A549 (cell line): ENCODE results near the gene MANSC4.

Source experiments
- BHLHE40 ChIP-seq: IDR thresholded peaks from 2 replicates; pipeline ENCODE4 v1.6.1; 2012; ENCODE audit warnings: low read depth, low read length, inconsistent platforms
- CEBPB ChIP-seq, 2 experiments: fragments of >200 bp in 1 of 2; sonication (Bioruptor Twin) in 1 of 2; formaldehyde crosslinking in 1 of 2; IDR thresholded peaks; 2 replicates each; pipeline ENCODE4 v1.6.1; 2012 to 2016
- CTCF ChIP-seq: fragments of >200 bp; sonication (Bioruptor Twin); formaldehyde crosslinking; IDR thresholded peaks from 3 replicates; pipeline ENCODE4 v1.5.1; 2016
- MYC ChIP-seq: IDR thresholded peaks from 2 replicates; pipeline ENCODE4 v1.6.1; 2012; ENCODE audit warnings: mild to moderate bottlenecking, inconsistent platforms, low read length, improper control_type of control experiment, borderline replicate concordance
- NPAS2 ChIP-seq: fragments of 250-450 bp; sonication (Bioruptor Pico); IDR thresholded peaks from 2 replicates; pipeline ENCODE4 v1.8.0; 2022; ENCODE audit warnings: mild to moderate bottlenecking, moderate library complexity, borderline replicate concordance
- RNF2 ChIP-seq: fragments of 200-600 bp; sonication (generic); IDR thresholded peaks from 2 replicates; pipeline ENCODE4 v1.6.1; 2016; ENCODE audit warnings: low read depth, mild to moderate bottlenecking, antibody characterized with exemption, moderate library complexity, borderline replicate concordance
- ZC3H11A ChIP-seq: fragments of 450-650 bp; IDR thresholded peaks from 2 replicates; pipeline ENCODE4 v1.6.1; 2014; ENCODE audit warnings: antibody characterized with exemption, mild to moderate bottlenecking
- ZFP36 ChIP-seq: fragments of 450-650 bp; IDR thresholded peaks from 2 replicates; pipeline ENCODE4 v1.6.1; 2014; ENCODE audit warnings: borderline replicate concordance; ENCODE audit not compliant: partially characterized antibody

- TF ChIP-seq CTCF, result no peak
- no peak for TF ChIP-seq BHLHE40
- no peak for TF ChIP-seq NPAS2
- TF ChIP-seq MYC, result no peak
- TF ChIP-seq ZC3H11A, result no peak
- TF ChIP-seq RNF2, result no peak
- TF ChIP-seq CEBPB (IDR thresholded peaks at IDR 0.05), result no peak
- TF ChIP-seq ZFP36, result no peak
These were observed 28.8 kb upstream of the MANSC4 start for GRCh38 chr12:27808841-27809240.
